Ishikawa (cell line): ENCODE data around the gene MRPL24.

Source experiments
- CEBPB ChIP-seq: IDR thresholded peaks from 2 replicates; pipeline ENCODE4 v1.6.1; 2012
- CREB1 ChIP-seq: IDR thresholded peaks from 2 replicates; pipeline ENCODE4 v1.6.1; 2012; ENCODE audit warnings: low read depth
- EGR1 ChIP-seq: IDR thresholded peaks from 2 replicates; pipeline ENCODE4 v1.6.1; 2012
- EP300 ChIP-seq: IDR thresholded peaks from 2 replicates; pipeline ENCODE4 v1.6.1; 2012; ENCODE audit warnings: borderline replicate concordance
- FOXM1 ChIP-seq: IDR thresholded peaks from 2 replicates; pipeline ENCODE4 v1.6.1; 2012; ENCODE audit warnings: low read depth, borderline replicate concordance
- MAX ChIP-seq: IDR thresholded peaks from 2 replicates; pipeline ENCODE4 v1.6.1; 2012
- NFIC ChIP-seq: IDR thresholded peaks from 2 replicates; pipeline ENCODE4 v1.6.1; 2012
- RAD21 ChIP-seq: IDR thresholded peaks from 2 replicates; pipeline ENCODE4 v1.6.1; 2012; ENCODE audit warnings: low read depth
- REST ChIP-seq: IDR thresholded peaks from 2 replicates; pipeline ENCODE4 v1.6.1; 2012; ENCODE audit warnings: low read depth, mild to moderate bottlenecking
- TAF1 ChIP-seq: IDR thresholded peaks from 2 replicates; pipeline ENCODE4 v1.6.1; 2012; ENCODE audit warnings: low read depth, mild to moderate bottlenecking
- TCF12 ChIP-seq: IDR thresholded peaks from 2 replicates; pipeline ENCODE4 v1.6.1; 2012; ENCODE audit warnings: low read depth
- TEAD4 ChIP-seq: IDR thresholded peaks from 2 replicates; pipeline ENCODE4 v1.6.1; 2012
- USF1 ChIP-seq: IDR thresholded peaks from 2 replicates; pipeline ENCODE4 v1.6.1; 2012
- YY1 ChIP-seq: IDR thresholded peaks from 2 replicates; pipeline ENCODE4 v1.6.1; 2012; ENCODE audit warnings: low read depth
- ZBTB7A ChIP-seq: IDR thresholded peaks from 2 replicates; pipeline ENCODE4 v1.6.1; 2012; ENCODE audit warnings: low read depth

The MRPL24 gene

GRCh38 chr1:156693848-156694689 is 46.8 kb downstream of the MRPL24 start:
- no peak for TF ChIP-seq FOXM1
- no peak for TF ChIP-seq CEBPB
- no peak for TF ChIP-seq REST
- no peak for TF ChIP-seq USF1
- TF ChIP-seq YY1 = no peak
- TF ChIP-seq TCF12 = no peak
- no peak for TF ChIP-seq TAF1
- TF ChIP-seq ZBTB7A = no peak

- TF ChIP-seq YY1 (no peak), EP300 (0 out of 2 replicates have a peak, but pooled peaks have one; percentile 24), REST (no peak), NFIC (no peak), RAD21 (no peak), ZBTB7A (0 out of 2 replicates have a peak, but pooled peaks have one; percentile 61)
Observed at GRCh38 chr1:156692925-156693847, 47.7 kb downstream of the MRPL24 start.

- TF ChIP-seq YY1 (no peak), MAX (no peak), CEBPB (no peak), TAF1 (no peak), TCF12 (no peak), EP300 (no peak), RAD21 (no peak), ZBTB7A (no peak), EGR1 (no peak), USF1 (no peak), FOXM1 (no peak), CREB1 (no peak), TEAD4 (no peak), REST (no peak), NFIC (no peak)
Observed at GRCh38 chr1:156692441-156692924, 48.4 kb downstream of the MRPL24 start.
